SU-DHL-6 (cell line): Measurements from ENCODE around the gene HOXD9.

Experiments
- H2AFZ ChIP-seq: fragments of 200-600 bp; sonication (generic); 2 replicates; pipeline ENCODE4 v1.6.1; 2014; ENCODE audit warnings: low read depth, mild to moderate bottlenecking, moderate library complexity, mixed read lengths, antibody characterized with exemption, low read length; ENCODE audit not compliant: severe bottlenecking
- H3F3A ChIP-seq: fragments of 200-600 bp; shearing (Covaris generic); 2 replicates; pipeline ENCODE4 v1.6.0; 2016; ENCODE audit warnings: antibody characterized with exemption, mild to moderate bottlenecking; ENCODE audit not compliant: insufficient read depth
- H3K27ac ChIP-seq: fragments of 200-600 bp; sonication (generic); 2 replicates; pipeline ENCODE4 v1.5.1; 2016; ENCODE audit warnings: low read depth, mild to moderate bottlenecking, low read length, moderate library complexity, mixed read lengths
- H3K27me3 ChIP-seq: fragments of 200-600 bp; sonication (generic), shearing (Covaris generic); 2 replicates; pipeline ENCODE4 v1.6.0; 2014; ENCODE audit warnings: mild to moderate bottlenecking, low read length
- H3K36me3 ChIP-seq: fragments of 200-600 bp; sonication (generic); 2 replicates; pipeline ENCODE4 v1.6.1; 2014; ENCODE audit warnings: mild to moderate bottlenecking, low read length, mixed read lengths
- H3K4me2 ChIP-seq: fragments of 300-600, 200-600 bp; shearing (Covaris generic), sonication (generic); 2 replicates; pipeline ENCODE4 v1.6.0; 2014; ENCODE audit warnings: low read length, low read depth, mild to moderate bottlenecking; ENCODE audit not compliant: poor library complexity, severe bottlenecking
- H3K4me3 ChIP-seq: fragments of 200-600 bp; sonication (generic); 2 replicates; pipeline ENCODE4 v1.5.1; 2014; ENCODE audit warnings: antibody characterized with exemption, low read length, mild to moderate bottlenecking, mixed read lengths; ENCODE audit not compliant: insufficient read depth, poor library complexity, severe bottlenecking
- H3K79me2 ChIP-seq: fragments of 200-600 bp; sonication (generic); 2 replicates; pipeline ENCODE4 v1.6.1; 2014; ENCODE audit warnings: mild to moderate bottlenecking, low read length, moderate library complexity; ENCODE audit not compliant: insufficient read depth
- H3K9ac ChIP-seq: fragments of 200-600 bp; sonication (generic); 2 replicates; pipeline ENCODE4 v1.7.0; 2014; ENCODE audit warnings: mild to moderate bottlenecking, low read length
- H3K9me2 ChIP-seq: fragments of 200-600 bp; sonication (generic); replicated peaks from 2 replicates; pipeline ENCODE4 v1.6.1; 2014; ENCODE audit warnings: low read length; ENCODE audit not compliant: insufficient read depth
- H3K9me3 ChIP-seq: fragments of 200-600 bp; sonication (generic); 2 replicates; pipeline ENCODE4 v1.6.1; 2014; ENCODE audit warnings: low read length, mixed read lengths; ENCODE audit not compliant: insufficient read depth
- H4K20me1 ChIP-seq: fragments of 200-600 bp; sonication (generic); 2 replicates; pipeline ENCODE4 v1.6.1; 2014; ENCODE audit warnings: low read depth, mild to moderate bottlenecking, antibody characterized with exemption, low read length, moderate library complexity, mixed read lengths
- CTCF ChIP-seq: fragments of 200-600 bp; sonication (generic); IDR thresholded peaks from one replicate; pipeline ENCODE4 v1.5.1; 2017; ENCODE audit warnings: antibody characterized with exemption, mild to moderate bottlenecking, low read length, moderate library complexity; ENCODE audit not compliant: insufficient read depth, poor library complexity, severe bottlenecking
- EZH2phosphoT487 ChIP-seq: fragments of 200-600 bp; sonication (generic), shearing (Covaris generic); conservative IDR thresholded peaks from 2 replicates; pipeline ENCODE4 v1.6.1; 2018; ENCODE audit warnings: mild to moderate bottlenecking, antibody characterized with exemption, low read length, moderate library complexity, mixed read lengths

The HOXD9 gene

DNA sequence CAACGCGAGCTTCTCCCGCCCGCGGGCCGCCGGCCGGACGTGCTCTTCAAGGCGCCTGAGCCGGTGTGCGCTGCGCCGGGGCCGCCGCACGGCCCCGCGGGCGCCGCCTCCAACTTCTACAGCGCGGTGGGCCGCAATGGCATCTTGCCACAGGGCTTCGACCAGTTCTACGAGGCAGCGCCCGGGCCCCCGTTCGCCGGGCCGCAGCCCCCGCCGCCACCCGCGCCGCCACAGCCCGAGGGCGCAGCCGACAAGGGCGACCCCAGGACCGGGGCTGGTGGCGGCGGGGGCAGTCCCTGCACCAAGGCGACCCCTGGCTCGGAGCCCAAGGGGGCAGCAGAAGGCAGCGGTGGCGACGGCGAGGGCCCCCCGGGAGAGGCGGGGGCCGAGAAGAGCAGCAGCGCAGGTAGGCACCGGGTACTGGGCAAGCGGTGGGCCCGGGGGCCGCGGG lies 14.8 kb upstream of the HOXD9 start:
- H4K20me1 ChIP-seq: no peaks in the 10 kb centered on the region
- H3K36me3 ChIP-seq: no peaks in the 10 kb centered on the region
- TF ChIP-seq CTCF (no peak), EZH2phosphoT487 (no peak)
- H3K4me3 ChIP-seq: no peak overlapping the region
- no peaks in the 10 kb centered on the region for H3F3A ChIP-seq
- no peak overlapping the region for H3K9ac ChIP-seq
- H3K27me3 ChIP-seq: no peaks in the 10 kb centered on the region
- H3K9me2 ChIP-seq: no peaks in the 10 kb centered on the region
- no peaks in the 10 kb centered on the region for H3K9me3 ChIP-seq
- H2AFZ ChIP-seq: no peak overlapping the region
- no peak overlapping the region for H3K27ac ChIP-seq
- no peaks in the 10 kb centered on the region for H3K79me2 ChIP-seq
- H3K4me2 ChIP-seq: no peak overlapping the region

- Histone ChIP-seq H3K9ac (no peak overlapping the region), H3K27me3 (no peaks in the 10 kb centered on the region), H3K79me2 (no peaks in the 10 kb centered on the region), H3F3A (no peaks in the 10 kb centered on the region), H3K27ac (no peak overlapping the region), H3K9me2 (no peaks in the 10 kb centered on the region), H3K4me3 (no peak overlapping the region), H3K36me3 (no peaks in the 10 kb centered on the region), H3K9me3 (no peaks in the 10 kb centered on the region), H2AFZ (no peak overlapping the region), H3K4me2 (no peak overlapping the region), H4K20me1 (no peaks in the 10 kb centered on the region)
- TF ChIP-seq CTCF: no peak
- TF ChIP-seq EZH2phosphoT487: no peak
Observed at GRCh38 chr2:176109192-176109901, 13.2 kb upstream of the HOXD9 start.

DNA sequence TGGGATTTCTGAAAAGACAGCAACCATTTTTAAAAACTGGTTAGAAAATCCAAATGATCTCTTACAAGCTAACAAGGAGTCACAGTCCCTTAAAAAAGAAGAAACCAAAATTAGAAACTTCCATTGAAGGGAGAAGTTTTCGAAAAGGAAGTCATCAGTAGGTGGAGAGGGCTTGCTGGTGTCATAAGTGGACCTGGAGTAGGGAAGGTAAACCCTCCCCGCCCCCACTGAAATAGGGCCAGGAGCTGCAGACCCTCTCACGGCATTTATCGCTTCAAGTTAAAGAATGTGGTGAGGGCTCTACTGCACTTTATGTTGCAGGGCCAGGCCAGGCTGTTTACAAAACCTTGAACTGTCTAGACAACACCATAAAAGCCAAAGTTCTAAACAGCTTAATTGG lies 12.6 kb upstream of the HOXD9 start:
- Histone ChIP-seq H3K79me2 (no peaks in the 10 kb centered on the region), H3K4me2 (no peak overlapping the region), H3K4me3 (no peak overlapping the region), H3K36me3 (no peaks in the 10 kb centered on the region), H3K9me3 (no peaks in the 10 kb centered on the region), H3K9ac (no peak overlapping the region), H3K27ac (no peak overlapping the region), H3K9me2 (no peaks in the 10 kb centered on the region), H3F3A (no peaks in the 10 kb centered on the region), H2AFZ (no peak overlapping the region), H3K27me3 (no peaks in the 10 kb centered on the region), H4K20me1 (no peaks in the 10 kb centered on the region)
- TF ChIP-seq EZH2phosphoT487 (no peak), CTCF (no peak)
